ENCODE results near the gene IRF2BPL. TPM values are rescaled to one million over a fixed set of nuclear protein-coding genes. Genes with fewer than 3 reads are reported as not detected.
A peak's percentile ranks its signal among the peaks of the same experiment; 100 is the strongest.

Gene IRF2BPL
- total RNA-seq, 1 donor from 2014 or later, result 8.6 TPM

DNA sequence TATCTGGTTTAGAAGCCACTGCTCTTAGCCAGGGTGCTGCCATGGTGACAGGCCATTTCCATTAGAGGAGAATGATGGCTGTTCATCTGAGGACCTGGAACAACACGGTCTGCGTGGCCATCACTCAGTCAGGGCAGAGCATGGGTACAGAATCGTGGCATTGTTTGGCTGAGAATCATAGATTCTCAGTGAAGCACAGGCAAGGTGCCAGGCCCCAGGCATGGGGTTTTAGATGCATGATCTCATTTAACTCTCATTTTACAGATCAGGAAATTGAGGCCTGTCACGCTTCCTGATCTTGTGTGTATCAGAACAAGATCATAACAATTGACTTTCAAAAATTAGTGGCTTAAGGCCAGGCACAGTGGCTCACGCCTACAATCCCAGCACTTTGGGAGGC, 26.8 kb upstream of the IRF2BPL start:
- no peak overlapping the region for H3K27ac Mint-ChIP-seq (ENCODE audit: unreplicated experiment)
- no peak for DNase-seq (ENCODE audit: low spot score)
- TF ChIP-seq, protein P1, sequence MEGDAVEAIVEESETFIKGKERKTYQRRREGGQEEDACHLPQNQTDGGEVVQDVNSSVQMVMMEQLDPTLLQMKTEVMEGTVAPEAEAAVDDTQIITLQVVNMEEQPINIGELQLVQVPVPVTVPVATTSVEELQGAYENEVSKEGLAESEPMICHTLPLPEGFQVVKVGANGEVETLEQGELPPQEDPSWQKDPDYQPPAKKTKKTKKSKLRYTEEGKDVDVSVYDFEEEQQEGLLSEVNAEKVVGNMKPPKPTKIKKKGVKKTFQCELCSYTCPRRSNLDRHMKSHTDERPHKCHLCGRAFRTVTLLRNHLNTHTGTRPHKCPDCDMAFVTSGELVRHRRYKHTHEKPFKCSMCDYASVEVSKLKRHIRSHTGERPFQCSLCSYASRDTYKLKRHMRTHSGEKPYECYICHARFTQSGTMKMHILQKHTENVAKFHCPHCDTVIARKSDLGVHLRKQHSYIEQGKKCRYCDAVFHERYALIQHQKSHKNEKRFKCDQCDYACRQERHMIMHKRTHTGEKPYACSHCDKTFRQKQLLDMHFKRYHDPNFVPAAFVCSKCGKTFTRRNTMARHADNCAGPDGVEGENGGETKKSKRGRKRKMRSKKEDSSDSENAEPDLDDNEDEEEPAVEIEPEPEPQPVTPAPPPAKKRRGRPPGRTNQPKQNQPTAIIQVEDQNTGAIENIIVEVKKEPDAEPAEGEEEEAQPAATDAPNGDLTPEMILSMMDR (IDR thresholded peaks at IDR 0.05; ENCODE audit: unreplicated experiment), result no peak

DNA sequence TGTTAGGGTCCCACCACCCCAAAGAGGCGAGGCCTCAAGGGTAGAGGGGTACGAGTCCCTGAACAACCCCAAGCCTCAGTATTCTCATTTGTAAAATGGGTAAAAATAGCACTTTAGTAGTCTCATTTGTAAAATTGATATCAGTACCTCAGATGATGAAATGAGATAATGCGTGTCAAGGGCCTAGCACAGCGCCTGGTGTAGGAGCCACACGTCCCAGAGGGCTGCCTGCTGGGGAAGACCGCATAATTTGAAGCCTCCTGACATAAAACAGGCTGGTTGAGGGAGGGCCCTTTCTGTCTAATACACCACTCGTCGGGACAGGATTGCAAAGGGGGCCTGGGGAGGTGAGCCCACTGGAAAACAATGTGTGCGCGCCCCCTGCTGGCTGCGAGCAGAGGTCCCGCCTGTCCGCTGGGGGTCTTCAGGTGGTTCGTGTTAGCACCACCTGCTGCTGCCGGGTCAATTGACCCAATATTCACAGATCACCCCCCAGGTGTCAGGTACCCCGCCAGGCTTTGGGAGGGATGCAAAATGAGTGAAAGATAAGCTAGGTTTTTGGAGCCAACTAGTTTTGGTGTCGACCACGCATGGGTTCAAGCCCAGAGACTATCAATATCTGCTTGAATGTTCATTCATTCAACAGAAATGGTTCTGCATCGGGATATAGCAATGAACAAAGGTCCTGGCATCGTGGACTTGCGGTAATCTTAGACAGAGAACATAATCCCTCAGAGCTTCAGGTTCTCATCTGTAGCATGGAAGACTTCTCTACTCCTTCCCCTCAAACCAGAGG, 24.7 kb upstream of the IRF2BPL start:
- TF ChIP-seq, protein P1 (IDR thresholded peaks at IDR 0.05; ENCODE audit: unreplicated experiment), result peak; percentile 91
- no peaks in the 10 kb centered on the region for H3K4me1 Mint-ChIP-seq (ENCODE audit: unreplicated experiment)
- H3K27ac Mint-ChIP-seq (ENCODE audit: unreplicated experiment), result no peak overlapping the region
- H3K9me3 Mint-ChIP-seq (ENCODE audit: unreplicated experiment), result no peaks in the 10 kb centered on the region
- H3K36me3 Mint-ChIP-seq (ENCODE audit: low read depth, unreplicated experiment), result no peaks in the 10 kb centered on the region
- peak; percentile 89 for DNase-seq (ENCODE audit: low spot score)
- H3K4me3 Mint-ChIP-seq (ENCODE audit: unreplicated experiment), result no peak overlapping the region
- peaks cover 4% of the 10 kb centered on the region for H3K27me3 Mint-ChIP-seq (ENCODE audit: unreplicated experiment)

More for the DNA sequence above, 26.8 kb upstream of the IRF2BPL start:
- Mint-ChIP-seq H3K27me3 (ENCODE audit: unreplicated experiment) (peaks cover 4% of the 10 kb centered on the region), H3K4me1 (ENCODE audit: unreplicated experiment) (no peaks in the 10 kb centered on the region), H3K36me3 (ENCODE audit: low read depth, unreplicated experiment) (no peaks in the 10 kb centered on the region), H3K9me3 (ENCODE audit: unreplicated experiment) (no peaks in the 10 kb centered on the region), H3K4me3 (ENCODE audit: unreplicated experiment) (no peak overlapping the region)

DNA sequence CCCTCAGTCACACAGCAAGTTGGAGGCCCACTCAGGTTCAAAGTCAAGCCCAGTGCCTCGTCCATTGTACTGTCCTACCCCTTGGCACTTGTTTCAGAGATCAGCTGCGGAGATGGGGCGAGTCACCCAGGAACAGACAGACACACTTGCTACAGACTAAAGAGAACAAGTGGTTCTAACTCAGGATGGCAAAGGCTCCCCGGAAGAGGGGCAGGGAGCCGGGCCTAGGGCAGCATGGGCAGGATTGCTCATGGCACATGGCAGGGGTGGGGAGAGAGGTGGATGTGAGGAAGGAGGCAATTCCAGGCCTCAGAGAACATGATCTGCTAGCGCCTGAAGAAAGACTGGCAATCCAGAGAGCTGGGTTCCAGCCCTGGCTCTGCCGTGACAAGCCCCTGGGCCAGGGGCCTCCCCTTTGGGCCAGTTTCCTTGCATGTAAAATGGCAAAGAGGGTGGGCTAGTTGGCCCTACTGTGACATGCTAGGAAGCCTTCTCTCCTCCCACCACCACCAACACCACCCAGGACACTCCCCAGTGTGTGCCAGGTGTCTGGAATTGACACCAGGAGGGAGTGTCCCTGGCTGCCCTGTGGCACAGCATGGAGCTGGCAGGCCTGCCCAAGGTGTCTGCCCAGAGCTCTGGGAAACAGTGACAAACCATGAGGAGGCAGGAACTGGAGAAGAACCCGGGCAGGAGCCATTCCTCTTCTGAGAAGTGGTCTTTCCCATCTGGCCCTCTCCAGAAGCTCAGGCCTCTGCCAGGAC, 24.0 kb upstream of the IRF2BPL start:
- H3K4me1 Mint-ChIP-seq (ENCODE audit: unreplicated experiment), result no peaks in the 10 kb centered on the region
- H3K4me3 Mint-ChIP-seq (ENCODE audit: unreplicated experiment), result no peak overlapping the region
- no peaks in the 10 kb centered on the region for H3K9me3 Mint-ChIP-seq (ENCODE audit: unreplicated experiment)
- peak overlapping the region; percentile 10 for H3K27ac Mint-ChIP-seq (ENCODE audit: unreplicated experiment)
- no peak for DNase-seq (ENCODE audit: low spot score)
- H3K27me3 Mint-ChIP-seq (ENCODE audit: unreplicated experiment), result peaks cover 4% of the 10 kb centered on the region
- H3K36me3 Mint-ChIP-seq (ENCODE audit: low read depth, unreplicated experiment), result no peaks in the 10 kb centered on the region
- TF ChIP-seq, protein P1 (IDR thresholded peaks at IDR 0.05; ENCODE audit: unreplicated experiment), result no peak

DNA sequence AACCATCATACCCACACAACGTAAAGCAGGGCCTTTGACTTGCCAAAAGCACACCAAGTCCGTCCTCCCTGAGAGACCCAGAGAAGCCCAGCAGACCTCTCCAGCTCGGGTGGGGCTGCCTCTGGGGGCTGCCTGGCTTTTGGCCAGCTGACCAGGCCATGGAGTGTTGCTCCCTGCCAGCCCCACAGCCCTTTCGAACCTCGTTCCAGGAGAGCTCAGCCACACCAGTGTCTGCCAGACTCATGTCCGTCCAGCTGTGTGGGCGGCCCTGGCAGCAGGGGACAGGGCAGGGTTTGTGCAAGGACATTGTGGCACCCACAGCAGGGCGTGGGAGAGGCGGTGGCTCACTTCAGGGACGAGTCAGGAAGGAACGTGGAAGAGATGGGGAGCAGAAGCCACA, 22.6 kb upstream of the IRF2BPL start:
- TF ChIP-seq, protein P1 (IDR thresholded peaks at IDR 0.05; ENCODE audit: unreplicated experiment), result no peak
- Mint-ChIP-seq H3K27ac (ENCODE audit: unreplicated experiment) (no peak overlapping the region), H3K36me3 (ENCODE audit: low read depth, unreplicated experiment) (no peaks in the 10 kb centered on the region), H3K27me3 (ENCODE audit: unreplicated experiment) (peaks cover 6% of the 10 kb centered on the region), H3K4me1 (ENCODE audit: unreplicated experiment) (no peaks in the 10 kb centered on the region), H3K4me3 (ENCODE audit: unreplicated experiment) (no peak overlapping the region), H3K9me3 (ENCODE audit: unreplicated experiment) (no peaks in the 10 kb centered on the region)
- DNase-seq (ENCODE audit: low spot score), result no peak

DNA sequence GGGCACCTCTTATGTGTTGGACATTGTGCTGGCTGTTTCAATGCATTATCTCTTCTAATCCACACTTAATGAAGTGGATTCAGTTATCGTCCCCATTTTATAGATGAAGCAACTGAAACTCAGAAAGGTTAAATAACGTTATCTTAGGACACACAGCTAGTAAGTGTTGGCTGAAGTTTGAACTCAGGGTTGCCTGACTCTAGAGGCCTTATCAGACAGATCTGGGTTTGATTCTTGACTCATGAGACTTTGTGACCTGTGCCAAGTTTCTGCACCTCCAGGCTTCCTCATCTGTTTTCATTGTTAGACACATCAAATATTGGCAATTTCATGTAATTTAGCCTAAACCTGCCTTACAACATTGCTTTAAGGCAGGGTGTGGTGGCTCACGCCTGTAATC, 18.2 kb upstream of the IRF2BPL start:
- Mint-ChIP-seq H3K4me3 (ENCODE audit: unreplicated experiment) (no peak overlapping the region), H3K27ac (ENCODE audit: unreplicated experiment) (no peak overlapping the region), H3K27me3 (ENCODE audit: unreplicated experiment) (peaks cover 6% of the 10 kb centered on the region), H3K4me1 (ENCODE audit: unreplicated experiment) (peaks cover 24% of the 10 kb centered on the region), H3K36me3 (ENCODE audit: low read depth, unreplicated experiment) (no peaks in the 10 kb centered on the region), H3K9me3 (ENCODE audit: unreplicated experiment) (no peaks in the 10 kb centered on the region)
- DNase-seq (ENCODE audit: low spot score), result no peak
- TF ChIP-seq, protein P1 (IDR thresholded peaks at IDR 0.05; ENCODE audit: unreplicated experiment), result no peak

All from endothelial cell (in vitro differentiated cells).